Memory B cell (primary cell): ENCODE measurements around the gene HNRNPR.
"Not testable (repeated sequence)": the region's sequence is repeated elsewhere in the genome, so short reads cannot be mapped to it uniquely, and the experiment has no call there.

Experiments
- ATAC-seq: fragments of 150-1000 bp; cut with Tn5 transposase; 2 replicates; pipeline ENCODE4 v1.10.0; 2021; ENCODE audit warnings: low read depth, mild to moderate bottlenecking, moderate library complexity
- DNase-seq, 2 donors: peaks; one replicate each; pipeline ENCODE4 v3.0.0; 2022; ENCODE audit warnings: low spot score in 2 of 2
- H3K27ac Mint-ChIP-seq: one replicate; pipeline ENCODE4 v1.8.0; 2022; ENCODE audit warnings: mild to moderate bottlenecking, moderate library complexity, mixed read lengths
- H3K27me3 Mint-ChIP-seq: one replicate; pipeline ENCODE4 v1.8.0; 2022; ENCODE audit warnings: mixed read lengths
- H3K36me3 Mint-ChIP-seq: one replicate; pipeline ENCODE4 v1.8.0; 2022; ENCODE audit warnings: mild to moderate bottlenecking, mixed read lengths
- H3K4me1 Mint-ChIP-seq: one replicate; pipeline ENCODE4 v1.8.0; 2022; ENCODE audit warnings: mixed read lengths
- H3K4me3 Mint-ChIP-seq: one replicate; pipeline ENCODE4 v1.8.0; 2022; ENCODE audit warnings: mild to moderate bottlenecking, moderate library complexity, mixed read lengths
- H3K9me3 Mint-ChIP-seq: one replicate; pipeline ENCODE4 v1.8.0; 2022; ENCODE audit warnings: mixed read lengths

The HNRNPR gene

GRCh38 chr1:23322770-23323169 is 21.3 kb downstream of the HNRNPR start:
- Mint-ChIP-seq H3K27ac (peak overlapping the region; percentile 18), H3K4me3 (no peak overlapping the region), H3K27me3 (no peaks in the 10 kb centered on the region), H3K36me3 (peaks cover 38% of the 10 kb centered on the region), H3K4me1 (peaks cover 11% of the 10 kb centered on the region), H3K9me3 (no peaks in the 10 kb centered on the region)
- ATAC-seq (no peak), DNase-seq (no peak)

DNA sequence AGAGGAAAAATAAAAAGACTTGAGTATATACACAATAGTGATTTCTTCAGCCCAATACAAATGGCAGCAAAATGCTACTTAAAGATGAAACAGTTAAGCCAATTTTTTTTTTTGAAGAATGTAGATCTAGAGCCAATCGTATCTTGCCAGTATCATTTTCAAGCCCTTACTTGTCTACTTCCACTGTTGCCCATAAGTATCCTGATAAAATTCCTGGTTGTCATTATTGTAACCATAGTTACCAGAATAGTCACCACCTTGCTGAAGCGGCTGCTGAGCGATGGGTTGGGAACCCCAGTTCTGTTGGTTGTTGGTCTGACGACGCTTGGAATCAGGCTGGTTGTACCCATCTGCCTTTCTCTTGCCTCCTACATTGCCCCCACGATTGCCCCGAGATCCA is 33.8 kb downstream of the HNRNPR start:
- not testable (repeated sequence) for H3K4me1 Mint-ChIP-seq, H3K27me3 Mint-ChIP-seq, H3K9me3 Mint-ChIP-seq, H3K4me3 Mint-ChIP-seq, DNase-seq, ATAC-seq, H3K27ac Mint-ChIP-seq
- H3K36me3 Mint-ChIP-seq: peaks cover 22% of the 10 kb centered on the region

GRCh38 chr1:23304140-23304620 is 39.9 kb downstream of the HNRNPR start:
- Mint-ChIP-seq H3K27me3 (no peaks in the 10 kb centered on the region), H3K36me3 (peaks cover 20% of the 10 kb centered on the region), H3K27ac (peak overlapping the region; percentile 62), H3K9me3 (no peaks in the 10 kb centered on the region), H3K4me3 (no peak overlapping the region), H3K4me1 (no peaks in the 10 kb centered on the region)
- ATAC-seq: no peak
- DNase-seq: no peak

GRCh38 chr1:23303524-23303923 is 40.6 kb downstream of the HNRNPR start:
- Mint-ChIP-seq H3K4me3 (no peak overlapping the region), H3K36me3 (peaks cover 20% of the 10 kb centered on the region), H3K4me1 (no peaks in the 10 kb centered on the region), H3K9me3 (no peaks in the 10 kb centered on the region), H3K27ac (peak overlapping the region; percentile 62), H3K27me3 (no peaks in the 10 kb centered on the region)
- DNase-seq: no peak
- no peak for ATAC-seq

GRCh38 chr1:23296931-23297330 is 47.2 kb downstream of the HNRNPR start:
- Mint-ChIP-seq H3K36me3 (peaks cover 7% of the 10 kb centered on the region), H3K4me1 (no peaks in the 10 kb centered on the region), H3K4me3 (no peak overlapping the region), H3K27ac (no peak overlapping the region), H3K27me3 (no peaks in the 10 kb centered on the region), H3K9me3 (no peaks in the 10 kb centered on the region)
- DNase-seq (no peak), ATAC-seq (no peak)

GRCh38 chr1:23291706-23292105 is 52.4 kb downstream of the HNRNPR start:
- ATAC-seq (no peak), DNase-seq (no peak)
- Mint-ChIP-seq H3K27ac (no peak overlapping the region), H3K27me3 (no peaks in the 10 kb centered on the region), H3K4me1 (peaks cover 2% of the 10 kb centered on the region), H3K4me3 (no peak overlapping the region), H3K36me3 (peaks cover 2% of the 10 kb centered on the region), H3K9me3 (no peaks in the 10 kb centered on the region)

GRCh38 chr1:23290836-23291565 is 53.1 kb downstream of the HNRNPR start:
- Mint-ChIP-seq H3K9me3 (no peaks in the 10 kb centered on the region), H3K27me3 (no peaks in the 10 kb centered on the region), H3K4me3 (no peak overlapping the region), H3K36me3 (peaks cover 4% of the 10 kb centered on the region), H3K4me1 (peaks cover 2% of the 10 kb centered on the region), H3K27ac (no peak overlapping the region)
- ATAC-seq: no peak
- no peak for DNase-seq

GRCh38 chr1:23288671-23289070 is 55.4 kb downstream of the HNRNPR start:
- no peak for ATAC-seq
- peaks cover 4% of the 10 kb centered on the region for H3K36me3 Mint-ChIP-seq
- DNase-seq: no peak
- H3K27ac Mint-ChIP-seq: no peak overlapping the region
- no peaks in the 10 kb centered on the region for H3K27me3 Mint-ChIP-seq
- peaks cover 2% of the 10 kb centered on the region for H3K4me1 Mint-ChIP-seq
- no peak overlapping the region for H3K4me3 Mint-ChIP-seq
- H3K9me3 Mint-ChIP-seq: no peaks in the 10 kb centered on the region

- Mint-ChIP-seq H3K9me3 (no peaks in the 10 kb centered on the region), H3K36me3 (peaks cover 4% of the 10 kb centered on the region), H3K27ac (no peak overlapping the region), H3K4me1 (peaks cover 2% of the 10 kb centered on the region), H3K27me3 (no peaks in the 10 kb centered on the region), H3K4me3 (no peak overlapping the region)
- ATAC-seq (no peak), DNase-seq (no peak)
Observed at GRCh38 chr1:23288201-23288600, 55.9 kb downstream of the HNRNPR start.

- no peak overlapping the region for H3K4me3 Mint-ChIP-seq
- no peaks in the 10 kb centered on the region for H3K27me3 Mint-ChIP-seq
- H3K4me1 Mint-ChIP-seq: peaks cover 2% of the 10 kb centered on the region
- no peaks in the 10 kb centered on the region for H3K9me3 Mint-ChIP-seq
- no peak for ATAC-seq
- H3K27ac Mint-ChIP-seq: no peak overlapping the region
- H3K36me3 Mint-ChIP-seq: peaks cover 7% of the 10 kb centered on the region
- no peak for DNase-seq
Observed at GRCh38 chr1:23286401-23286800, 57.7 kb downstream of the HNRNPR start.

DNA sequence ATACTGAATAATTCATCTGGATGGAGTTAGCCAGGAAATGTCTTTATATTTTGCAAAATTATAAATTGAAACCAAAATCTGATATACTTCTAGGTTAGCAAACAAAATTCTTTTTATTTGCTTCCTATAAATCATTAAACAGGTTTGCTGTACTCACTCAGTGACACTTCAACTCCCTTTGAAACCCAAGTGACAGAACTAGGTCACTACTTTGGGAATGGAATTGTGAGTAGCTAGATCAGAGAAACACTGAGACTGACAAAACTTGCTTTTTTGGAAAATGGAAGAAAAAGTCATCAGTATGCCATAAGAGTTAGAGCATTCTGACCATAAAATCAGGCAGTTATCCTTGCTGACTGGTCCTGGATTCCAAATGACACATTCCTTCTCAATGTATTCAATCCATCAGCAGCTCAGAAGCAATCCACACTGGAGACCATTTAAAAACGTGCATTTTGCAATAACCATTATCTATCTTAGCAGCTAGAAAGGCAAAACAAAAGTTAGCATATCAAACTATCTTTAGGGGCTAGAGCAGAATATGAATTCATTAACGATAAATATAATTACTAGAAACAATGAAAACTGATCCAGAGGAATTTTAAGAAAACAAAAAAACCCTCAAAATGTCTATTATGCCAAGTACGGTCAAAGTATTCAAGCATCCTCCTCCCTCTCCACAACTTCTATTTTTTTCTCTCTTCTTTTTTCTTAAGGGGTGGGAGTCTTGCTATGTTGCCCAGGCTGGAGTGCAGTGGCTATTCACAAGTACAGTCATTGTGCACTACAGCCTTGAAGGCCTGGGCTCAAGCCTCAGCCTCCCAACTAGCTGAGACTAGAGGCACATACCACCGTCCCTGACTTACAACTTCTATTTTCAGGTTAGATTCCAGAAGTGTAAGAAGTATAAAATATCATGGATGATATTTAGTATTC is 60.1 kb downstream of the HNRNPR start:
- no peaks in the 10 kb centered on the region for H3K27me3 Mint-ChIP-seq
- no peak for DNase-seq
- peaks cover 12% of the 10 kb centered on the region for H3K36me3 Mint-ChIP-seq
- H3K4me3 Mint-ChIP-seq: no peak overlapping the region
- no peaks in the 10 kb centered on the region for H3K9me3 Mint-ChIP-seq
- ATAC-seq: no peak
- no peaks in the 10 kb centered on the region for H3K4me1 Mint-ChIP-seq
- no peak overlapping the region for H3K27ac Mint-ChIP-seq

DNA sequence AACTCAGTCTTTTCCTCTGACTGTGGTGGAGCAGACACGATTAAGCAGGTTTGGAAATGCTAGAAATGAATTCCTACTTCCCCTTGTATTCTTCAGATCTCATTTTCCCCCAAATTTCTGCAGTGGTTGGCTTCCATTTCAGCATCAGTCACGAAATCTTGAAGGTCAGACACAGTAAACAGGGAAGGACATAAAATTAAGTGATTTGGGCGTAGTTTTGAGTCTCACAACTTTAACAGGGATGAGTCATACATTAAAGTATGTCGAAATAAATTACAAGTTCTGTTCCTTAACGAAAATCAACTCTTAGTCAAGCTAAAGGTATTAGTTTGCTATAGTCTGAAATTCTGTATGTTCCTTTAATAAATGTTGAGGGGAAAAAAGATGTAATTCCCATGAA is 61.1 kb downstream of the HNRNPR start:
- ATAC-seq (no peak), DNase-seq (no peak)
- H3K36me3 Mint-ChIP-seq: peaks cover 12% of the 10 kb centered on the region
- no peak overlapping the region for H3K27ac Mint-ChIP-seq
- H3K4me3 Mint-ChIP-seq: no peak overlapping the region
- H3K9me3 Mint-ChIP-seq: no peaks in the 10 kb centered on the region
- no peaks in the 10 kb centered on the region for H3K4me1 Mint-ChIP-seq
- no peaks in the 10 kb centered on the region for H3K27me3 Mint-ChIP-seq

DNA sequence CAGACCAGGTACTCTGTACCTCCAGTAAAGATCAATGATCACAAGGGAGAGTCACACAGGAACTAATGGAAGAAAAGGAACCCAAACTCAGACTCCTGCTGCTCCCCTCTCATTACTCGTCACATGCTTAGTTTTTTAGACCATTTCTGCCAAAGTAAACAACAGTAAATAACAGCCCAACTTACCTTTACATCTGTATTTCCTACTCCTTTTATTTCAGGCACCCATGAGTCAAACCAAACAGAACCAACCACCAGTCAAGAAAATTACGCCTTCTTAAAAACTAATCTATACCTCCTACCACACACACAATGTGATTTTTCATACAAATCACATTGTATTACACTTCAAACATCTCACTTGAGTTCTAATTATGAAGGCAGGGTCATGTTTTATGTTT is 65.4 kb downstream of the HNRNPR start:
- Mint-ChIP-seq H3K27ac (no peak overlapping the region), H3K4me3 (no peak overlapping the region), H3K4me1 (no peaks in the 10 kb centered on the region), H3K36me3 (peaks cover 10% of the 10 kb centered on the region), H3K9me3 (no peaks in the 10 kb centered on the region), H3K27me3 (peaks cover 12% of the 10 kb centered on the region)
- ATAC-seq (no peak), DNase-seq (no peak)

GRCh38 chr1:23276531-23276930 is 67.6 kb downstream of the HNRNPR start:
- Mint-ChIP-seq H3K36me3 (peaks cover 7% of the 10 kb centered on the region), H3K9me3 (no peaks in the 10 kb centered on the region), H3K4me3 (no peak overlapping the region), H3K27me3 (peaks cover 19% of the 10 kb centered on the region), H3K27ac (no peak overlapping the region), H3K4me1 (no peaks in the 10 kb centered on the region)
- ATAC-seq: no peak
- no peak for DNase-seq
